Nephron (organoid): ENCODE measurements around the gene SORCS3.

ENCODE experiments used
- H3K27ac Mint-ChIP-seq, 3 experiments: 2 replicates each; pipeline ENCODE4 v1.8.0; 2020; ENCODE audit warnings: mixed read lengths in 3 of 3, mild to moderate bottlenecking in 2 of 3, moderate library complexity in 1 of 3
- H3K27me3 Mint-ChIP-seq: 2 replicates; pipeline ENCODE4 v1.8.0; 2021; ENCODE audit warnings: low read depth, mild to moderate bottlenecking, moderate library complexity, mixed read lengths
- H3K36me3 Mint-ChIP-seq: 2 replicates; pipeline ENCODE4 v1.8.0; 2020; ENCODE audit warnings: low read depth, mixed read lengths
- H3K4me1 Mint-ChIP-seq: 2 replicates; pipeline ENCODE4 v1.8.0; 2020; ENCODE audit warnings: mixed read lengths
- H3K4me3 Mint-ChIP-seq, 3 experiments: 2 replicates each; pipeline ENCODE4 v1.8.0; 2020; ENCODE audit warnings: mild to moderate bottlenecking in 3 of 3, mixed read lengths in 3 of 3, moderate library complexity in 2 of 3
- H3K9me3 Mint-ChIP-seq: 2 replicates; pipeline ENCODE4 v1.8.0; 2020; ENCODE audit warnings: mixed read lengths
- CTCF ChIP-seq, 3 experiments: fragments of 200-600 bp; sonication (generic); IDR thresholded peaks; one replicate each; pipeline ENCODE4 v1.5.0; 2021; ENCODE audit warnings: antibody characterized with exemption in 3 of 3; ENCODE audit not compliant: unreplicated experiment in 3 of 3

Gene SORCS3

GRCh38 chr10:104989880-104990279 lies 348.8 kb downstream of the SORCS3 start:
- no peaks in the 10 kb centered on the region for H3K27me3 Mint-ChIP-seq
- no peak for TF ChIP-seq CTCF (IDR thresholded peaks at IDR 0.05; ENCODE audit: unreplicated experiment in 3 of 3)
- no peaks in the 10 kb centered on the region for H3K36me3 Mint-ChIP-seq
- peaks cover 15% of the 10 kb centered on the region for H3K9me3 Mint-ChIP-seq
- no peak overlapping the region for H3K4me3 Mint-ChIP-seq
- no peaks in the 10 kb centered on the region for H3K4me1 Mint-ChIP-seq
- no peak overlapping the region for H3K27ac Mint-ChIP-seq

GRCh38 chr10:104993085-104993484 lies 352.0 kb downstream of the SORCS3 start:
- H3K27ac Mint-ChIP-seq = no peak overlapping the region
- H3K27me3 Mint-ChIP-seq = no peaks in the 10 kb centered on the region
- H3K4me3 Mint-ChIP-seq = no peak overlapping the region
- H3K9me3 Mint-ChIP-seq = no peaks in the 10 kb centered on the region
- no peaks in the 10 kb centered on the region for H3K4me1 Mint-ChIP-seq
- no peaks in the 10 kb centered on the region for H3K36me3 Mint-ChIP-seq
- TF ChIP-seq CTCF (IDR thresholded peaks at IDR 0.05; ENCODE audit: unreplicated experiment in 3 of 3) = no peak

GRCh38 chr10:105001269-105001668 lies 360.2 kb downstream of the SORCS3 start:
- Mint-ChIP-seq H3K4me1 (no peaks in the 10 kb centered on the region), H3K9me3 (no peaks in the 10 kb centered on the region), H3K27ac (no peak overlapping the region), H3K27me3 (no peaks in the 10 kb centered on the region), H3K4me3 (no peak overlapping the region), H3K36me3 (no peaks in the 10 kb centered on the region)
- no peak for TF ChIP-seq CTCF (IDR thresholded peaks at IDR 0.05; ENCODE audit: unreplicated experiment in 3 of 3)

- Mint-ChIP-seq H3K27ac (no peak overlapping the region), H3K4me1 (no peaks in the 10 kb centered on the region), H3K27me3 (no peaks in the 10 kb centered on the region), H3K36me3 (no peaks in the 10 kb centered on the region), H3K4me3 (no peak overlapping the region), H3K9me3 (no peaks in the 10 kb centered on the region)
- no peak for TF ChIP-seq CTCF (IDR thresholded peaks at IDR 0.05; ENCODE audit: unreplicated experiment in 3 of 3)
Measured at GRCh38 chr10:105010411-105011121, 369.5 kb downstream of the SORCS3 start.

GRCh38 chr10:105017116-105017515 lies 376.0 kb downstream of the SORCS3 start:
- TF ChIP-seq CTCF (IDR thresholded peaks at IDR 0.05; ENCODE audit: unreplicated experiment in 3 of 3) = no peak
- no peaks in the 10 kb centered on the region for H3K36me3 Mint-ChIP-seq
- no peaks in the 10 kb centered on the region for H3K27me3 Mint-ChIP-seq
- no peaks in the 10 kb centered on the region for H3K9me3 Mint-ChIP-seq
- H3K4me1 Mint-ChIP-seq = no peaks in the 10 kb centered on the region
- no peak overlapping the region for H3K27ac Mint-ChIP-seq
- no peak overlapping the region for H3K4me3 Mint-ChIP-seq

- H3K4me3 Mint-ChIP-seq = no peak overlapping the region
- TF ChIP-seq CTCF (IDR thresholded peaks at IDR 0.05; ENCODE audit: unreplicated experiment in 3 of 3) = no peak
- H3K4me1 Mint-ChIP-seq = no peaks in the 10 kb centered on the region
- H3K27me3 Mint-ChIP-seq = no peaks in the 10 kb centered on the region
- H3K27ac Mint-ChIP-seq = no peak overlapping the region
- no peaks in the 10 kb centered on the region for H3K36me3 Mint-ChIP-seq
- H3K9me3 Mint-ChIP-seq = no peaks in the 10 kb centered on the region
Measured at GRCh38 chr10:105017691-105018090, 376.6 kb downstream of the SORCS3 start.
